B cell (primary cell): ENCODE data around the gene ROM1. TPM values are rescaled to one million over a fixed set of nuclear protein-coding genes. Genes with fewer than 3 reads are reported as not detected.

ENCODE experiments used
- ATAC-seq: fragments of 200-7000 bp; cut with Tn5 transposase; one replicate; pipeline ENCODE4 v1.10.0; 2021; ENCODE audit warnings: low read depth, mild to moderate bottlenecking, moderate number of reproducible peaks, moderate library complexity
- CTCF ChIA-PET: fragments of 350-600 bp; sonication (Branson Sonifier 250); formaldehyde crosslinking; loops from one replicate; lab custom pipeline; 2021; ENCODE audit warnings: antibody characterized with exemption, inconsistent platforms; lab: Charles Lee
- POLR2A ChIA-PET: fragments of 350-600 bp; sonication (Branson Sonifier 250); formaldehyde crosslinking; loops from one replicate; lab custom pipeline; 2021; ENCODE audit warnings: antibody characterized with exemption; lab: Charles Lee
- DNase-seq: peaks from one replicate; pipeline ENCODE4 v3.0.0; 2013
- H2AFZ ChIP-seq: 2 replicates; pipeline ENCODE4 v1.6.1; 2012; ENCODE audit warnings: mild to moderate bottlenecking, low read depth, low read length; ENCODE audit not compliant: insufficient read depth, poor library complexity, severe bottlenecking
- H3K27ac ChIP-seq, 2 donors: 1 replicate in 1 of 2; 2 replicates in 1 of 2; pipeline ENCODE4 v1.5.1; 2012 to 2013; ENCODE audit warnings: low read length in 2 of 2, mild to moderate bottlenecking in 2 of 2, moderate library complexity in 1 of 2
- H3K27me3 ChIP-seq, 4 experiments: fragments of 200-600 bp in 1 of 4; sonication (generic) in 1 of 4; replicated peaks in 1 of 4; 1 replicate in 2 of 4; 2 replicates in 2 of 4; pipeline versions ENCODE4 v1.6.1 to v1.7.0; 2013 to 2016; ENCODE audit warnings: low read length in 3 of 4, mild to moderate bottlenecking in 2 of 4, mixed read lengths in 1 of 4, moderate library complexity in 1 of 4; ENCODE audit not compliant: insufficient read depth in 4 of 4, control insufficient read depth in 3 of 4; ENCODE audit errors: control extremely low read depth in 1 of 4
- H3K36me3 ChIP-seq, 2 experiments: replicated peaks in 1 of 2; 1 replicate in 1 of 2; 2 replicates in 1 of 2; pipeline versions ENCODE4 v1.6.1 to v1.7.1; 2013; ENCODE audit warnings: low read length in 1 of 2; ENCODE audit not compliant: insufficient read depth in 2 of 2, control insufficient read depth in 1 of 2; ENCODE audit errors: control extremely low read depth in 1 of 2, extremely low read depth in 1 of 2
- H3K4me1 ChIP-seq, 2 donors: fragments of 200-600 bp in 1 of 2; sonication (generic) in 1 of 2; 1 replicate in 1 of 2; 2 replicates in 1 of 2; pipeline versions ENCODE4 v1.5.1 to v1.6.1; 2013 to 2017; ENCODE audit warnings: low read length in 2 of 2; ENCODE audit not compliant: control insufficient read depth in 2 of 2, insufficient read depth in 2 of 2
- H3K4me2 ChIP-seq: replicated peaks from 2 replicates; pipeline ENCODE3; 2012; ENCODE audit warnings: mild to moderate bottlenecking, low read depth, low read length; ENCODE audit not compliant: poor library complexity, severe bottlenecking
- H3K4me3 ChIP-seq, 5 experiments: fragments of 200-600 bp in 1 of 5; sonication (generic) in 1 of 5; 1 replicate in 3 of 5; 2 replicates in 2 of 5; pipeline versions ENCODE4 v1.5.1 to v1.7.0; 2011 to 2016; ENCODE audit warnings: low read length in 4 of 5, mild to moderate bottlenecking in 4 of 5, low read depth in 2 of 5, control low read depth in 1 of 5, moderate library complexity in 1 of 5; ENCODE audit not compliant: insufficient read depth in 1 of 5; ENCODE audit errors: control extremely low read depth in 1 of 5, extremely low read depth in 1 of 5
- H3K79me2 ChIP-seq: fragments of 200-600 bp; sonication (generic); one replicate; pipeline ENCODE4 v1.6.0; 2016; ENCODE audit warnings: low read length; ENCODE audit not compliant: control insufficient read depth, insufficient read depth
- H3K9ac ChIP-seq: fragments of 200-600 bp; sonication (generic); 2 replicates; pipeline ENCODE4 v1.6.1; 2017; ENCODE audit warnings: mild to moderate bottlenecking, low read length, moderate library complexity
- H3K9me3 ChIP-seq, 3 donors: one replicate each; pipeline versions ENCODE4 v1.6.1 to v1.7.1; 2013; ENCODE audit warnings: low read length in 2 of 3; ENCODE audit not compliant: control insufficient read depth in 2 of 3, insufficient read depth in 1 of 3; ENCODE audit errors: control extremely low read depth in 1 of 3
- H4K20me1 ChIP-seq: 2 replicates; pipeline ENCODE4 v1.6.0; 2012; ENCODE audit warnings: mild to moderate bottlenecking, low read length; ENCODE audit not compliant: insufficient read depth, control insufficient read depth, poor library complexity, severe bottlenecking
- H3K27ac Mint-ChIP-seq: one replicate; pipeline ENCODE4 v1.8.0; 2021; ENCODE audit warnings: mixed read lengths
- H3K27me3 Mint-ChIP-seq: one replicate; pipeline ENCODE4 v1.8.0; 2021; ENCODE audit warnings: mixed read lengths
- H3K4me1 Mint-ChIP-seq: one replicate; pipeline ENCODE4 v1.8.0; 2021; ENCODE audit warnings: mixed read lengths
- H3K4me3 Mint-ChIP-seq: one replicate; pipeline ENCODE4 v1.8.0; 2021; ENCODE audit warnings: mixed read lengths
- H3K9me3 Mint-ChIP-seq: one replicate; pipeline ENCODE4 v1.8.0; 2022; ENCODE audit warnings: mixed read lengths; ENCODE audit not compliant: insufficient read depth
- EZH2 ChIP-seq: IDR thresholded peaks from 2 replicates; pipeline ENCODE4 v1.6.1; 2012; ENCODE audit warnings: borderline replicate concordance, low read depth, mild to moderate bottlenecking, moderate library complexity, low read length; ENCODE audit not compliant: insufficient read depth, poor library complexity, severe bottlenecking
- WGBS: methylation state at CpG from one replicate; pipeline ENCODE4 v1.1.5; 2013; ENCODE audit warnings: missing lambda C conversion rate; ENCODE audit not compliant: insufficient coverage; 5-methylcytosine and 5-hydroxymethylcytosine counted together
- intact Hi-C: fragments of 100-400 bp; cut with micrococcal nuclease; formaldehyde crosslinking; loops from one replicate; pipeline ENCODE4 v1.10.0; 2022
- polyA plus RNA-seq: library from polyadenylated mRNA; depleted of rRNA; stranded (reverse); fragments of >200 nt; gene quantifications from 2 replicates; pipeline ENCODE4 v1.2.3, GENCODE V29; 2012
- total RNA-seq, 2 donors: library from RNA; stranded (reverse); fragments of 120-200 nt in 1 of 2; gene quantifications; 1 replicate in 1 of 2; 2 replicates in 1 of 2; pipeline versions ENCODE4 v1.2.3 to v1.2.4, GENCODE V29; 2013 to 2022
- TF ChIP-seq, protein P1 (sequence below): fragments of 200-600 bp; IDR thresholded peaks from one replicate; pipeline ENCODE4 v1.8.0; 2022; ENCODE audit warnings: antibody characterized with exemption, mild to moderate bottlenecking

Gene ROM1
- total and polyA plus RNA-seq, 2 donors (not counting 1 experiment from before 2014, with no cell fraction given), result 1.3 to 2.0 TPM

DNA sequence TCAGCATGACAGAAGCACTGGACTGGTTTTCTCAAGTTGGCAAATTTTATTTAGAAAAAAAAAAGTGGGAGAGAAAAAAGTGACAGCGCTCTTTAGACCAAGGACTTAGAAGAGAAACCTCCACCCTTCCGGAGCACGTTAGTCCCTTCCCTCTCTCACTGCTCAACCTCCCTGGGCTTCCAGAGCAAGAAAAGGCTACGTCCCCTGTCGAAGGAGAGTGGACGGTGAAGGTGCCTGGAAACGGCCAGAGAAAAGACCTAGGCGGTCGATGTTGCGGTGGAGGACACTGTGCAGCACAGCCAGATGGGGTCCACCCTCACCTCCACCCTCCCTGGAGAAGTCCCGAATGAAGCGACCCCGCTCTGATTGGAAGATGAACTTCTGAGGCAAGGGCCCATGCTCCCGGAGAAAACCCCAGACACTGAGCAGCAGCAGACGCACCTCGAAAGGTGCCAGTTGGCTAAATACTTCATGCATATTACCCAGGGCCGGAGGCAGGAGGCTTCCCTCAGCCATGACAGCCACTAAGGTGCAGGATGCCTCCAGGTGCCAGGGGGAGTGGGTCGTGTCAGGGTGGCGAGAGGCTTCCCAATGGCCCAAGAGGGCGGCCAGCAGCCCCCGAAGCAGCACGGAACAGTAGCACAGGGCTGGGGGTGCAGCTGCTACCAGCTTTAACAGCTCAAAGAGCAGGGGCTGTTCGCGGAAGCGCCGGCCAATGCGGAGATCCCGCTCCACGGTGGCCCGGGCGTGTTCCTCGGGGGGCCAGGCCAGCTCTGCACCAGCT, 34.0 kb downstream of the ROM1 start:
- no peak overlapping the region for H3K9ac ChIP-seq
- H3K36me3 ChIP-seq, result peaks cover 0 to 40% of the 10 kb centered on the region in 2 experiments
- WGBS, result 80% methylated on average over 31 of the region's 32 CpGs
- TF ChIP-seq EZH2, result no peak
- TF ChIP-seq, protein P1, sequence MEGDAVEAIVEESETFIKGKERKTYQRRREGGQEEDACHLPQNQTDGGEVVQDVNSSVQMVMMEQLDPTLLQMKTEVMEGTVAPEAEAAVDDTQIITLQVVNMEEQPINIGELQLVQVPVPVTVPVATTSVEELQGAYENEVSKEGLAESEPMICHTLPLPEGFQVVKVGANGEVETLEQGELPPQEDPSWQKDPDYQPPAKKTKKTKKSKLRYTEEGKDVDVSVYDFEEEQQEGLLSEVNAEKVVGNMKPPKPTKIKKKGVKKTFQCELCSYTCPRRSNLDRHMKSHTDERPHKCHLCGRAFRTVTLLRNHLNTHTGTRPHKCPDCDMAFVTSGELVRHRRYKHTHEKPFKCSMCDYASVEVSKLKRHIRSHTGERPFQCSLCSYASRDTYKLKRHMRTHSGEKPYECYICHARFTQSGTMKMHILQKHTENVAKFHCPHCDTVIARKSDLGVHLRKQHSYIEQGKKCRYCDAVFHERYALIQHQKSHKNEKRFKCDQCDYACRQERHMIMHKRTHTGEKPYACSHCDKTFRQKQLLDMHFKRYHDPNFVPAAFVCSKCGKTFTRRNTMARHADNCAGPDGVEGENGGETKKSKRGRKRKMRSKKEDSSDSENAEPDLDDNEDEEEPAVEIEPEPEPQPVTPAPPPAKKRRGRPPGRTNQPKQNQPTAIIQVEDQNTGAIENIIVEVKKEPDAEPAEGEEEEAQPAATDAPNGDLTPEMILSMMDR, result no peak
- CTCF ChIA-PET, result interaction anchor here (0.9 to 1.6 kb wide), 5 partner anchors 27 to 139 kb away, joined by 3 to 4 read pairs (median 3); partner anchors contain the start of gene TUT1
- no peaks in the 10 kb centered on the region for H3K27me3 ChIP-seq
- H3K79me2 ChIP-seq, result peaks cover 73% of the 10 kb centered on the region
- H3K4me3 ChIP-seq, result peak overlapping the region in 4 of 5 experiments; percentile 30 to 90 (median 56)
- intact Hi-C loops, result loop anchor here (1.0 to 2.0 kb wide), 9 partner anchors 18 to 185 kb away; partner anchors contain the start of genes C11orf98, CSKMT, EML3 and MTA2
- H4K20me1 ChIP-seq, result peaks cover 9% of the 10 kb centered on the region
- H3K9me3 ChIP-seq, result no peaks in the 10 kb centered on the region
- H2AFZ ChIP-seq, result no peak overlapping the region
- Mint-ChIP-seq H3K27ac (peak overlapping the region; percentile 95), H3K4me1 (peaks cover 26% of the 10 kb centered on the region), H3K9me3 (no peaks in the 10 kb centered on the region), H3K4me3 (peak overlapping the region; percentile 97), H3K27me3 (no peaks in the 10 kb centered on the region)
- POLR2A ChIA-PET, result interaction anchor here (0.5 to 4.7 kb wide), 11 partner anchors 17 to 204 kb away, joined by 3 to 32 read pairs (median 4); partner anchors contain the start of genes C11orf98, CSKMT, LBHD1 and TMEM223
- H3K27ac ChIP-seq, result no peak overlapping the region
- H3K4me1 ChIP-seq, result peaks cover 18 to 26% of the 10 kb centered on the region in 2 donors
- DNase-seq (no peak), ATAC-seq (no peak)
- peak overlapping the region; percentile 84 for H3K4me2 ChIP-seq
